ENCODE measurements around the gene TMEM121B. TPM values are rescaled to one million over a fixed set of nuclear protein-coding genes. Genes with fewer than 3 reads are reported as not detected.

Gene TMEM121B
- polyA plus RNA-seq, 1 donor (not counting 4 experiments of a cell fraction or from before 2014, with no cell fraction given): not detected

DNA sequence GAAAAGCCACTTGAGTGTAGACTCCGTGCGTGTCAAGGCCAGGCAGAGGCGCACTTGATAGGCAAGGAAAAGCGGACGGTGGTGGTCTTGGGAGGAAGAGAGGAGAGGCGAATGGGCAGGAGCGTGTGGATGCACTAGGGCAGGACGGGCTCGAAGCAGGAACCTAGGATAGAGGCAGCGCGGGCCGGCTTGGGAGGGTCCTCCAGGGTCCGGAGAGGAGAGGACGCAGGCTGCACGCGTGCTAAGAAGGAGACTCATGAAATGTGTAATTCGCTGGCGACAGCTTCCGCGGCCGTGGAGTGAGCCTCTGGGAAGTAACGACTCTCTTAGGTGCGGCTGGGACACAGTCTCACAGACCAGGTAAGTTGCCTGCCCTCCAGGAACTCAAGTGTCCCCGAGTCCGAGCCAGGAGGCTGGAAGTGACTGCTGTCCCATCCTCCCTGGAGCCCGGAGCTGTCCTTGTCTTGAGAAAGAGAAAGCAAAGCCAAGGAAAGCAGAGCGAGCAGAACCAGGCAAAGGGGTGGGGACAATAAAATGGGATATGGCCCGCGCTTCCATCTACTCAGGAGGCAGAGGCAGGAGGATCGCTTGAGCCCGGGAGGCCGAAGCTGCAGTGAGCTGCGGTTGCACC is 37.2 kb downstream of the TMEM121B start:
- peaks cover 32% of the 10 kb centered on the region for H3K79me2 ChIP-seq (ENCODE audit: control insufficient read depth, insufficient read depth, low read length)
- TF ChIP-seq CTCF (optimal IDR thresholded peaks at IDR 0.05 in 1 of 3, IDR thresholded peaks at IDR 0.05 in 1 of 3, conservative IDR thresholded peaks at IDR 0.05 in 1 of 3; ENCODE audit: extremely low read depth in 1 of 3, insufficient read depth in 2 of 3, low read length in 3 of 3) (no peak), EZH2 (IDR thresholded peaks at IDR 0.05; ENCODE audit: low read length) (no peak)
- H3K27ac ChIP-seq (ENCODE audit: control insufficient read depth, insufficient read depth, low read length): no peak overlapping the region
- FAIRE-seq: no peak
- H3K4me2 ChIP-seq (ENCODE audit: control insufficient read depth, extremely low read depth, insufficient read depth, low read depth, low read length): peak overlapping the region; percentile 74
- no peaks in the 10 kb centered on the region for H3K4me1 ChIP-seq (ENCODE audit: control insufficient read depth, extremely low read depth, insufficient read depth, low read length)
- H3K4me3 ChIP-seq (ENCODE audit: control insufficient read depth in 2 of 3, extremely low read depth in 1 of 3, insufficient read depth in 2 of 3, low read depth in 1 of 3, low read length in 3 of 3): peak overlapping the region in 1 of 3 experiments; percentile 76
- no peaks in the 10 kb centered on the region for H3K9me1 ChIP-seq (ENCODE audit: control insufficient read depth, extremely low read depth, insufficient read depth, low read length)
- peak overlapping the region; percentile 92 for H2AFZ ChIP-seq (ENCODE audit: control insufficient read depth, low read length)
- no peaks in the 10 kb centered on the region for H3K27me3 ChIP-seq (ENCODE audit: control insufficient read depth, extremely low read depth, insufficient read depth, low read length)
- H3K9ac ChIP-seq (ENCODE audit: control insufficient read depth, extremely low read depth, insufficient read depth, low read length): no peak overlapping the region
- no peak for DNase-seq (ENCODE audit: low read depth, low spot score)
- H4K20me1 ChIP-seq (ENCODE audit: control insufficient read depth, extremely low read depth, insufficient read depth, low read length): no peaks in the 10 kb centered on the region
- dilution Hi-C loops (cut with MboI; ENCODE audit: extremely low pct_ligation_motif_present, low sequenced_read_pairs): no loop called here
- no peaks in the 10 kb centered on the region for H3K9me3 ChIP-seq (ENCODE audit: control insufficient read depth, low read depth, low read length)
- no peaks in the 10 kb centered on the region for H3K36me3 ChIP-seq (ENCODE audit: control insufficient read depth in 2 of 2, extremely low read depth in 1 of 2, insufficient read depth in 2 of 2, low read length in 2 of 2)

- no peak overlapping the region for H2AFZ ChIP-seq (ENCODE audit: control insufficient read depth, low read length)
- H3K27ac ChIP-seq (ENCODE audit: control insufficient read depth, insufficient read depth, low read length): no peak overlapping the region
- no peak overlapping the region for H3K9ac ChIP-seq (ENCODE audit: control insufficient read depth, extremely low read depth, insufficient read depth, low read length)
- no peaks in the 10 kb centered on the region for H3K9me1 ChIP-seq (ENCODE audit: control insufficient read depth, extremely low read depth, insufficient read depth, low read length)
- H3K36me3 ChIP-seq (ENCODE audit: control insufficient read depth in 2 of 2, extremely low read depth in 1 of 2, insufficient read depth in 2 of 2, low read length in 2 of 2): no peaks in the 10 kb centered on the region
- H3K4me3 ChIP-seq (ENCODE audit: control insufficient read depth in 2 of 3, extremely low read depth in 1 of 3, insufficient read depth in 2 of 3, low read depth in 1 of 3, low read length in 3 of 3): no peak overlapping the region
- peaks cover 31% of the 10 kb centered on the region for H3K79me2 ChIP-seq (ENCODE audit: control insufficient read depth, insufficient read depth, low read length)
- H4K20me1 ChIP-seq (ENCODE audit: control insufficient read depth, extremely low read depth, insufficient read depth, low read length): no peaks in the 10 kb centered on the region
- no peaks in the 10 kb centered on the region for H3K9me3 ChIP-seq (ENCODE audit: control insufficient read depth, low read depth, low read length)
- no peaks in the 10 kb centered on the region for H3K4me1 ChIP-seq (ENCODE audit: control insufficient read depth, extremely low read depth, insufficient read depth, low read length)
- no peak for DNase-seq (ENCODE audit: low read depth, low spot score)
- no peaks in the 10 kb centered on the region for H3K27me3 ChIP-seq (ENCODE audit: control insufficient read depth, extremely low read depth, insufficient read depth, low read length)
- dilution Hi-C loops (cut with MboI; ENCODE audit: extremely low pct_ligation_motif_present, low sequenced_read_pairs): no loop called here
- TF ChIP-seq CTCF (optimal IDR thresholded peaks at IDR 0.05 in 1 of 3, IDR thresholded peaks at IDR 0.05 in 1 of 3, conservative IDR thresholded peaks at IDR 0.05 in 1 of 3; ENCODE audit: extremely low read depth in 1 of 3, insufficient read depth in 2 of 3, low read length in 3 of 3) (no peak), EZH2 (IDR thresholded peaks at IDR 0.05; ENCODE audit: low read length) (no peak)
- H3K4me2 ChIP-seq (ENCODE audit: control insufficient read depth, extremely low read depth, insufficient read depth, low read depth, low read length): no peak overlapping the region
- no peak for FAIRE-seq
Measured at GRCh38 chr22:17083255-17083654, 37.9 kb downstream of the TMEM121B start.

All from keratinocyte (primary cell).